Measurements from ENCODE around the gene CYBA. TPM values are rescaled to one million over a fixed set of nuclear protein-coding genes. Genes with fewer than 3 reads are reported as not detected.

Gene CYBA
- total and polyA plus RNA-seq, 2 of the 4 experiments (the other 2 are of a cell fraction) = 65.6 to 169 TPM

DNA sequence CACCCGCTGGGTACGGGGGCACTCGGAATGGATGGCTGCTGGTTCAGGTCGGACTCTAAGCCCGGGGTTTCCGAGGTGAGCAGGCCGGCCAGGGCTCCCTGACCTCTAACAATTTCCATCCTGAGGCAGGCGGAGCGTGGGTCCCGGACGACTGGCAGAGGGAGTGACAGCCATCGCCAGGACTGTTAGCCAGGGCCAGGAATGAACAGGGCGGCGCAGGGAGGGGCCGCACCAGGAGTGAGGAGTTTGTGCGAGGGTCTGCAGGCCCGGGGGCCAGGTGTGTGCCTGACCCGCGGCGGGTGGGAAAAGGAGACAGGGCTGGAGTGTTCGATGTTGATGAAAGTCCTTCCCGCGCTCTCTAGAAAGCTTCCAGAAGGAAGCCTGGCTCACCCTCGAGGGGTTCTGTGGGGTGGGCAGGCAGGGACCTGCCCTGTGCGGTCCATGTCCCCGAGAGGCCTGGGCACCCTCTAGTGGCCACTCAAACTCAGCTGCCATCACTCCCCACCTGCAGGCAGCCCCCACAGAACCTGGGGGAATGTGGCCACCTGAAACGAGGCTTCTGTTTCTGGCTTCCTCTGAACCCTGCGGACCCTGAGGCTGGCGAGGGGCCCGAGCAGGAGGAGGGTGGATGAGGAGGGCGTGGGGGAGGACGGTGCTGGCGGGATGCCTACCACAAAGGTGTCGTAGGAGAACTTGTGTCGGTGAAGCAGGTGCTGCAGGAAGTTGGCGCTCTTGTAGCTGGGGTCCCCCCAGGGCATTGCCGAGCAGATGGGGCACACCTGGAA lies 47.2 kb upstream of the CYBA start:
- intact Hi-C loops (cut with micrococcal nuclease) = no loop called here

More for the DNA sequence above, 47.2 kb upstream of the CYBA start:
- no peak for ATAC-seq (ENCODE audit: low read depth)
- in situ Hi-C loops (cut with MboI; ENCODE audit: low sequenced_read_pairs) (no loop called here), dilution Hi-C loops (cut with HindIII; ENCODE audit: low sequenced_read_pairs, unreplicated experiment) (no loop called here)
- TF ChIP-seq CHD1 (IDR thresholded peaks at IDR 0.05; ENCODE audit: low read depth, low read length) (no peak), NFE2L2 (IDR thresholded peaks at IDR 0.05; ENCODE audit: low read depth, low read length) (no peak), SMC3 (IDR thresholded peaks at IDR 0.05; ENCODE audit: low read depth, low read length) (no peak)
- TF ChIP-seq, protein P1, sequence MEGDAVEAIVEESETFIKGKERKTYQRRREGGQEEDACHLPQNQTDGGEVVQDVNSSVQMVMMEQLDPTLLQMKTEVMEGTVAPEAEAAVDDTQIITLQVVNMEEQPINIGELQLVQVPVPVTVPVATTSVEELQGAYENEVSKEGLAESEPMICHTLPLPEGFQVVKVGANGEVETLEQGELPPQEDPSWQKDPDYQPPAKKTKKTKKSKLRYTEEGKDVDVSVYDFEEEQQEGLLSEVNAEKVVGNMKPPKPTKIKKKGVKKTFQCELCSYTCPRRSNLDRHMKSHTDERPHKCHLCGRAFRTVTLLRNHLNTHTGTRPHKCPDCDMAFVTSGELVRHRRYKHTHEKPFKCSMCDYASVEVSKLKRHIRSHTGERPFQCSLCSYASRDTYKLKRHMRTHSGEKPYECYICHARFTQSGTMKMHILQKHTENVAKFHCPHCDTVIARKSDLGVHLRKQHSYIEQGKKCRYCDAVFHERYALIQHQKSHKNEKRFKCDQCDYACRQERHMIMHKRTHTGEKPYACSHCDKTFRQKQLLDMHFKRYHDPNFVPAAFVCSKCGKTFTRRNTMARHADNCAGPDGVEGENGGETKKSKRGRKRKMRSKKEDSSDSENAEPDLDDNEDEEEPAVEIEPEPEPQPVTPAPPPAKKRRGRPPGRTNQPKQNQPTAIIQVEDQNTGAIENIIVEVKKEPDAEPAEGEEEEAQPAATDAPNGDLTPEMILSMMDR (conservative IDR thresholded peaks at IDR 0.05; ENCODE audit: low read depth, low read length) = peak; percentile 13; the same call in 1 of the 2 replicates
- H3K27ac ChIP-seq (ENCODE audit: insufficient read depth, low read length) = no peak overlapping the region
- no peak overlapping the region for H4K91ac ChIP-seq (ENCODE audit: insufficient read depth, low read depth, low read length)
- H3K18ac ChIP-seq (ENCODE audit: low read depth, low read length) = no peak overlapping the region
- no peak overlapping the region for H2AK9ac ChIP-seq (replicated peaks; ENCODE audit: low read depth, low read length, poor library complexity)
- H3K4me3 ChIP-seq (ENCODE audit: insufficient read depth, low read depth, low read length) = no peak overlapping the region
- H4K20me1 ChIP-seq (ENCODE audit: insufficient read depth, low read length) = no peaks in the 10 kb centered on the region; the same call in 1 of the 2 replicates
- H3K9me3 ChIP-seq (ENCODE audit: control insufficient read depth, insufficient read depth, low read length) = no peaks in the 10 kb centered on the region
- H2BK5ac ChIP-seq (ENCODE audit: low read depth, low read length, poor library complexity, severe bottlenecking) = no peak overlapping the region
- H2AK5ac ChIP-seq (ENCODE audit: low read depth, low read length) = no peak overlapping the region
- peaks cover 0 to 31% of the 10 kb centered on the region in 2 experiments; a peak in 3 of 4 replicates for H3K79me1 ChIP-seq (ENCODE audit: low read depth in 1 of 2, low read length in 2 of 2)
- H3K56ac ChIP-seq (ENCODE audit: extremely low read depth, insufficient read depth, low read length) = no peak overlapping the region
- no peak overlapping the region for H3K4ac ChIP-seq (ENCODE audit: low read depth, low read length)
- ChIA-PET CTCF (interaction anchor here (0.6 kb wide), 1 partner anchor 69 kb away, joined by 4 read pairs; no protein-coding TSS in a partner anchor), POLR2A (ENCODE audit: unreplicated experiment) (no interaction called here)
- no peak for DNase-seq
- no peak overlapping the region for H2BK120ac ChIP-seq (ENCODE audit: low read depth, low read length)
- BruUV-seq (replicated peaks) = no TSS peak
- no peak overlapping the region for H4K8ac ChIP-seq (ENCODE audit: low read depth in 2 of 2, low read length in 2 of 2)
- no peak overlapping the region for H2BK15ac ChIP-seq (ENCODE audit: low read depth, low read length)
- H2BK20ac ChIP-seq (ENCODE audit: low read depth, low read length) = no peak overlapping the region
- no peak overlapping the region for H3K14ac ChIP-seq (replicated peaks; ENCODE audit: low read depth, low read length)
- no peak overlapping the region for H3K23ac ChIP-seq (ENCODE audit: low read depth, low read length)
- peaks cover 33% of the 10 kb centered on the region for H3K36me3 ChIP-seq (ENCODE audit: control insufficient read depth, insufficient read depth, low read length)
- WGBS, 2 experiments (ENCODE audit: extremely low coverage in 2 of 2, insufficient read length in 1 of 2) = 91% methylated on average over 12 of the region's 37 CpGs; no CpG with 5 or more reads in 1 of the 2 experiments
- H3K4me2 ChIP-seq (ENCODE audit: low read depth, low read length) = no peak overlapping the region
- H4K5ac ChIP-seq (ENCODE audit: low read depth, low read length) = no peak overlapping the region
- no peaks in the 10 kb centered on the region for H3K27me3 ChIP-seq (ENCODE audit: control insufficient read depth, insufficient read depth, low read length)
- H3K9ac ChIP-seq (ENCODE audit: low read depth, low read length) = no peak overlapping the region
- no peaks in the 10 kb centered on the region; the same call in none of the 2 replicates for H3K9me1 ChIP-seq (ENCODE audit: insufficient read depth, low read length)
- peaks cover 8% of the 10 kb centered on the region for H3K4me1 ChIP-seq (ENCODE audit: control insufficient read depth, insufficient read depth, low read length)
- no peak overlapping the region for H2AFZ ChIP-seq (replicated peaks; ENCODE audit: low read length, poor library complexity)

All from IMR-90 (cell line).